Panc1 (cell line): ENCODE results near the gene TSC22D3.

ENCODE experiments used
- CTCF ChIP-seq: fragments of 450-650 bp; IDR thresholded peaks from 2 replicates; pipeline ENCODE4 v1.5.1; 2017; ENCODE audit warnings: mild to moderate bottlenecking
- REST ChIP-seq, 2 experiments: IDR thresholded peaks; 2 replicates each; pipeline ENCODE4 v1.6.1; 2011 to 2012; ENCODE audit warnings: low read depth in 2 of 2, control low read depth in 1 of 2, low read length in 1 of 2, mild to moderate bottlenecking in 1 of 2, moderate library complexity in 1 of 2; ENCODE audit not compliant: insufficient read depth in 1 of 2
- TCF7L2 ChIP-seq: IDR thresholded peaks from 2 replicates; pipeline ENCODE4 v1.6.1; 2011; ENCODE audit warnings: mild to moderate bottlenecking, low read depth, low read length, inconsistent platforms

DNA sequence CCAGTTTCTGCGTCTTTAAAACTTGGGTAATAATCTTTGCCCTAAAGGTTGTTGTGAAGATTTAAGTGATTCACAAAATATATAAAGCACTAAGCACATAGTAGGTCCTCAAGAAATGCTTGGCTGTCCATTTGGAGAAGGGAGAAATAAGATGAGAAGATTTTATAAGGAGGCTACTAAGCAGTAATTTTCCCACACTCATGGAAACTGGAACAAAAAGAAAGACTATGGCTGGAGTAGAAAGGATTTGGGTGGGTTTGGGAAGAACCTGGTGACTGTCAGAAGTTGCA lies 100.3 kb downstream of the TSC22D3 start:
- TF ChIP-seq CTCF: no peak
- no peak for TF ChIP-seq REST (IDR thresholded peaks at IDR 0.05; ENCODE audit: insufficient read depth in 1 of 2, low read depth in 2 of 2, low read length in 1 of 2)
- no peak for TF ChIP-seq TCF7L2
